Measurements from ENCODE around the gene IGIP. TPM values are rescaled to one million over a fixed set of nuclear protein-coding genes. Genes with fewer than 3 reads are reported as not detected.

IGIP gene
- total and polyA plus RNA-seq, 4 donors, result 2.3 to 11.8 (median 3.7) TPM

DNA sequence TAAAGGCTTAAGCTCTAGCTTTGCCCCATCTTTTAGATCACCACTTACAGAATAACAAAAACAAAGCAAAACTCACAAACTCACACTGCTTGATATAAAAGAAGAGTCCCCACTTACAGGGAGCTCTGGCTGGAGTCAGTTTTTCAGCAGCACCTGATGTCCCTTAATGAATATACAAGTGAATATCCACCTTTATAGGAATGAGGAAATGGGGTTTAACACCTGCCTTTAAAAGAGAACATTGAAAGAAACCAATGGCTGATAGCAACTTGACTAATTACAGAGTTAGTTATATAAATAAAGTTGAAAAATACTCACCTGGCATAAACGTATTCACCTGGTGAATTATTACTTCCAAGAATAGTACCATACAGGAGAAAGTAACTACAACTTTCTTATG, 32.6 kb upstream of the IGIP start:
- no peaks in the 10 kb centered on the region for H3K27me3 ChIP-seq (ENCODE audit: control insufficient read depth in 4 of 4, insufficient read depth in 4 of 4, low read length in 3 of 4)
- H3K36me3 ChIP-seq (ENCODE audit: control insufficient read depth in 4 of 4, insufficient read depth in 3 of 4, low read depth in 1 of 4, low read length in 3 of 4), result no peaks in the 10 kb centered on the region
- TF ChIP-seq TAF1 (conservative IDR thresholded peaks at IDR 0.05), result no peak
- TF ChIP-seq, protein P1, sequence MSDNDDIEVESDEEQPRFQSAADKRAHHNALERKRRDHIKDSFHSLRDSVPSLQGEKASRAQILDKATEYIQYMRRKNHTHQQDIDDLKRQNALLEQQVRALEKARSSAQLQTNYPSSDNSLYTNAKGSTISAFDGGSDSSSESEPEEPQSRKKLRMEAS (IDR thresholded peaks at IDR 0.05), result no peak
- TF ChIP-seq, protein P2, sequence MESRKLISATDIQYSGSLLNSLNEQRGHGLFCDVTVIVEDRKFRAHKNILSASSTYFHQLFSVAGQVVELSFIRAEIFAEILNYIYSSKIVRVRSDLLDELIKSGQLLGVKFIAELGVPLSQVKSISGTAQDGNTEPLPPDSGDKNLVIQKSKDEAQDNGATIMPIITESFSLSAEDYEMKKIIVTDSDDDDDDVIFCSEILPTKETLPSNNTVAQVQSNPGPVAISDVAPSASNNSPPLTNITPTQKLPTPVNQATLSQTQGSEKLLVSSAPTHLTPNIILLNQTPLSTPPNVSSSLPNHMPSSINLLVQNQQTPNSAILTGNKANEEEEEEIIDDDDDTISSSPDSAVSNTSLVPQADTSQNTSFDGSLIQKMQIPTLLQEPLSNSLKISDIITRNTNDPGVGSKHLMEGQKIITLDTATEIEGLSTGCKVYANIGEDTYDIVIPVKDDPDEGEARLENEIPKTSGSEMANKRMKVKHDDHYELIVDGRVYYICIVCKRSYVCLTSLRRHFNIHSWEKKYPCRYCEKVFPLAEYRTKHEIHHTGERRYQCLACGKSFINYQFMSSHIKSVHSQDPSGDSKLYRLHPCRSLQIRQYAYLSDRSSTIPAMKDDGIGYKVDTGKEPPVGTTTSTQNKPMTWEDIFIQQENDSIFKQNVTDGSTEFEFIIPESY (IDR thresholded peaks at IDR 0.05), result no peak
- TF ChIP-seq RXRA (IDR thresholded peaks at IDR 0.05), result no peak
- no peak for TF ChIP-seq NR2F2 (IDR thresholded peaks at IDR 0.05)
- H3K27ac ChIP-seq (ENCODE audit: low read depth in 1 of 2, low read length in 2 of 2), result no peak overlapping the region
- H3K9me3 ChIP-seq (ENCODE audit: control insufficient read depth in 4 of 4, low read length in 3 of 4), result peaks cover 0 to 9% (median 2%) of the 10 kb centered on the region in 4 donors
- H3K4me3 ChIP-seq (ENCODE audit: low read depth in 1 of 3, low read length in 3 of 3), result no peak overlapping the region
- no peak for DNase-seq (ENCODE audit: low spot score)
- peaks cover 0 to 1% (median 0%) of the 10 kb centered on the region in 4 donors for H3K4me1 ChIP-seq (ENCODE audit: control insufficient read depth in 4 of 4, insufficient read depth in 4 of 4, low read length in 3 of 4)
- no peak overlapping the region for H3K9ac ChIP-seq (ENCODE audit: low read depth in 1 of 2, low read length in 2 of 2)
- WGBS, result 62% methylated on average over 1 of the region's 1 CpG

DNA sequence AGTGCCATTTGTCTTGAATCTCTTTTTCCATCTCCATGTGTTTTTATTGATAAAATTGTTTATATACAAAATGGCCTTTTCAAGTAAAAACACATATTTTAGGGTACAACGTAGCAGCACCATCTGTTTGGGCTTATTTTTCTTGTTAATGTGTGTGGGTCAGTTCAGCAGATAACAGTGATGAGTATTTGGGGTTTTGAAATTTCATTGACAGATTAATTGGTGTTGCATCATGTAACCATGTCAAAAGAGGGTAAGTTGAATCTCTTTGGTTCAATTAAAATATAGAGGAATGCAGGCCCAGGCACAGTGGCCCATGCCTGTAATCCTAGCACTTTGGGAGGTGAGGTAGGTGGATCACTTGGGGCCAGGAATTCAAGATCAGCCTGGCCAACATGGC, 31.9 kb upstream of the IGIP start:
- Histone ChIP-seq H3K27ac (ENCODE audit: low read depth in 1 of 2, low read length in 2 of 2) (no peak overlapping the region), H3K4me3 (ENCODE audit: low read depth in 1 of 3, low read length in 3 of 3) (no peak overlapping the region), H3K36me3 (ENCODE audit: control insufficient read depth in 4 of 4, insufficient read depth in 3 of 4, low read depth in 1 of 4, low read length in 3 of 4) (no peaks in the 10 kb centered on the region), H3K27me3 (ENCODE audit: control insufficient read depth in 4 of 4, insufficient read depth in 4 of 4, low read length in 3 of 4) (no peaks in the 10 kb centered on the region), H3K9ac (ENCODE audit: low read depth in 1 of 2, low read length in 2 of 2) (no peak overlapping the region), H3K4me1 (ENCODE audit: control insufficient read depth in 4 of 4, insufficient read depth in 4 of 4, low read length in 3 of 4) (peaks cover 0 to 1% (median 0%) of the 10 kb centered on the region in 4 donors), H3K9me3 (ENCODE audit: control insufficient read depth in 4 of 4, low read length in 3 of 4) (peaks cover 0 to 9% (median 2%) of the 10 kb centered on the region in 4 donors)
- TF ChIP-seq FOXA2 (IDR thresholded peaks at IDR 0.05), result no peak
- TF ChIP-seq, protein P2 (IDR thresholded peaks at IDR 0.05), result no peak
- no peak for TF ChIP-seq RXRA (IDR thresholded peaks at IDR 0.05)
- TF ChIP-seq, protein P3, sequence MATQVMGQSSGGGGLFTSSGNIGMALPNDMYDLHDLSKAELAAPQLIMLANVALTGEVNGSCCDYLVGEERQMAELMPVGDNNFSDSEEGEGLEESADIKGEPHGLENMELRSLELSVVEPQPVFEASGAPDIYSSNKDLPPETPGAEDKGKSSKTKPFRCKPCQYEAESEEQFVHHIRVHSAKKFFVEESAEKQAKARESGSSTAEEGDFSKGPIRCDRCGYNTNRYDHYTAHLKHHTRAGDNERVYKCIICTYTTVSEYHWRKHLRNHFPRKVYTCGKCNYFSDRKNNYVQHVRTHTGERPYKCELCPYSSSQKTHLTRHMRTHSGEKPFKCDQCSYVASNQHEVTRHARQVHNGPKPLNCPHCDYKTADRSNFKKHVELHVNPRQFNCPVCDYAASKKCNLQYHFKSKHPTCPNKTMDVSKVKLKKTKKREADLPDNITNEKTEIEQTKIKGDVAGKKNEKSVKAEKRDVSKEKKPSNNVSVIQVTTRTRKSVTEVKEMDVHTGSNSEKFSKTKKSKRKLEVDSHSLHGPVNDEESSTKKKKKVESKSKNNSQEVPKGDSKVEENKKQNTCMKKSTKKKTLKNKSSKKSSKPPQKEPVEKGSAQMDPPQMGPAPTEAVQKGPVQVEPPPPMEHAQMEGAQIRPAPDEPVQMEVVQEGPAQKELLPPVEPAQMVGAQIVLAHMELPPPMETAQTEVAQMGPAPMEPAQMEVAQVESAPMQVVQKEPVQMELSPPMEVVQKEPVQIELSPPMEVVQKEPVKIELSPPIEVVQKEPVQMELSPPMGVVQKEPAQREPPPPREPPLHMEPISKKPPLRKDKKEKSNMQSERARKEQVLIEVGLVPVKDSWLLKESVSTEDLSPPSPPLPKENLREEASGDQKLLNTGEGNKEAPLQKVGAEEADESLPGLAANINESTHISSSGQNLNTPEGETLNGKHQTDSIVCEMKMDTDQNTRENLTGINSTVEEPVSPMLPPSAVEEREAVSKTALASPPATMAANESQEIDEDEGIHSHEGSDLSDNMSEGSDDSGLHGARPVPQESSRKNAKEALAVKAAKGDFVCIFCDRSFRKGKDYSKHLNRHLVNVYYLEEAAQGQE (IDR thresholded peaks at IDR 0.05), result no peak
- TF ChIP-seq EGR1 (IDR thresholded peaks at IDR 0.05; ENCODE audit: low read depth in 2 of 2), result no peak
- TF ChIP-seq NR2F2 (IDR thresholded peaks at IDR 0.05), result no peak
- no peak for TF ChIP-seq CTCF (IDR thresholded peaks at IDR 0.05; ENCODE audit: low read depth, low read length, missing input control)
- no peak for TF ChIP-seq ATF3 (IDR thresholded peaks at IDR 0.05)
- TF ChIP-seq, protein P1 (IDR thresholded peaks at IDR 0.05), result no peak
- no peak for TF ChIP-seq RAD21 (IDR thresholded peaks at IDR 0.05)
- no peak for DNase-seq (ENCODE audit: low spot score)
- WGBS, result 82% methylated on average over 1 of the region's 1 CpG

Measured in liver (tissue), 9 donors.